ENCODE measurements around the gene HIPK2.

Gene HIPK2

DNA sequence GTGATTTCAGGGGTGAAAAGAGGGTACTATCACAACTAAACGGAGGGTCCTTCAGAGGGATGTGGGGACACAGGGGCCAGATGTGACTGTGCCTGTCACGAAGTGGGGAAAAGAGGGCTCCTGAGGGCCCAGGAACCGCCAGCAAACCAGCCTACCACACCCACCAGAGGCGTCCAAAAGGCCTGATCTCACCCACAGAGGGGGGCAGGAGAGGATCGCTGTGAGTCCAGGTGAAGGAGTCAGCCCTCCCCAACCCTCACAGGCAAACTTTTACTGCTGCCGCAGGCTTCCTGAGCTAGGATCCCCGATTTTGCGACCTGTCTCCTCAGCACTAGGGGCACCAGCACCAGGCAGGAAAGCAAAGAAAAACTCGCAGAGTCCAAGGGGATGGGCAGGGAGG, 64.7 kb downstream of the HIPK2 start:
- DNase-seq, result no peak

DNA sequence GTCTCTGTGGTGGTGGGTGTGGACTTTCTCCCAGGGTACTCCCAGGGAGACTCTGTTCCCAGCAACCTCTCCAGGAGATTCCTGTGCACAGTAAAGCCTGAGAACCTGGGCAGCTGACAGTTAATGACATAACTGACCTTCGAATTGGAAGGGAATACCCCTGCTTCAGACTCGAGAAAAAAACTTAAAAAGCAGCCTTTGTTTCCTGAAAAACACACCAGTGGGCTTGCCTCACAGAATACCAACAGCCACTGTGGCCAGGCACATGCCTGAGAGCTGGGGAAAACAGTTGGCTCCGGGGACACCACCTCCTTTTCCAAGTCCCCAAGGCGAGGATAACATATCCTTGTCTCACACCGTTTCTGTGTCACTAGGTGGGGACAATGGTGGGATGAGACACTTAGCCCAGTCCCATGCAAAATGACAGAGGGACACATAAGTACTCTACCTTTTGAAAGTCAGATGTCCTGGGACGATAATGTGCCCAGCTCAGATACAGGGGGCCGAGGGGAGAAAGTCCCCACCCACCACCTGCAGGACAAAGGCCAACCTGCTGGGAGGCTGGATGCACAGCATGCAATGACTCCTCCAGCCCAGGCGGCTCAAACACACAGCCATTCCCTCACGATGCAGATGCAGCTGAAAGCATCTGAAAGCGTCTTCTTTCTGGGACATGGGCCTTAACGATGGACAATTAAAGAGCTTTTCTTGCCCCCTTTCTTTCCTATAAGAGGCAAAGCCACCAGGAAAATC, 65.6 kb downstream of the HIPK2 start:
- no peak for DNase-seq

GRCh38 chr7:139710036-139710435, 67.8 kb downstream of the HIPK2 start:
- DNase-seq, result no peak

DNA sequence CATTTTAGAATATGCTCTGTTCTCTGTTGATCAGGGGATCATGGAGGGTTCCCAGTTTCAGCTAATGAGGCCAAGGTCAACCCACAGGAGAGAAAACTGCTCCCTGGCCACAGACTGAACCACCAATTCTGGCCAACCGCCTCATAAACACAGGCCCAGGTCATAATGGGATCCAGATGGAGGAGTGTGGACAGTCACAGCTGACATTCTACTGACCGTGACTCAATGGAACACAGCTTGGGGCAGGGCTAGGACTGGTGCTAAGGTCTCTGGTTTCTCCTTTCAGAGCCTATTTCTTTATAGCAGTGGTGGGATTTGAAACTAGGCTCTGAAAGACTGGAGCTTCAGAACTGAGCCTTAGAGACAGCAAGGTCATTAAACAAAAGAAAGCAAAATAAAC, 68.3 kb downstream of the HIPK2 start:
- DNase-seq, result no peak

DNA sequence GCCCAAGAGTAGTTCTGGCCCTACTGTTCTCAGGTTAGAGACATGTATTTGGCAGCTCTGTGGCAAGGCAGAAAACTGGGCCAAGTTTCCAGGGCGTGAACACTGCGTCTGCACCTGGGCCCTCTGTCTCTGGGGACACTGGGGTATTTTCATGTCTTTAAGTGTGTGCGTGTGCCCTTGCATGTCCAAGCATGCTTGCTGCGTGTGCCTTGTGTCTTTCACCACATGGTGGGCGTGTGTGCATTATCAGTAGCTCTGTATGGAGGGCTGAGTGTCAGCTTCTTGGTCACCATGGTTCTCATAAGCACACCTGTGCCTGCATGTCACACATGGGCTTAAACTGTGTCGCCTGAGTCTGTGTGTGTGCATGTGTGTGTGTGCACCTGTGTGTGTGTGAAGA, 69.3 kb downstream of the HIPK2 start:
- DNase-seq, result peak; percentile 89

DNA sequence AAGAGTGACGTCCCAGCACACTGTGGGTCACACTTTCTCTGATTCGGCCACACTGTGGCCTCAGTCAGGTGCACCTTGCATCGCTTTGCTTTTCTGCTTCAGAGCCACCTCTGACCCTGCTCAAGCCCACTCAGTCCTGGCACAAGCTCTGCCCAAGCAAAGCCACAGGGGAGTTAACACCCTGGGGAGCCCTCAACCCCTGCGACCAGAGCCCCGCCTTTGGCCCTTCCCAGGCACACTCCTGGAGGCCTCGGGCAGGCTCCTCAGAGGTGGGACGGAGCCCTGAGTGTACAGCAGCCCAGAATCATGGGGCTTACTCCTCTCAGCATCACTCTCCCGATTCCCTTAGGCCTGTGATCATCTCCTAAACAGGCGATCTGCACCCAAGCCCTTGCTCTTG, 71.0 kb downstream of the HIPK2 start:
- DNase-seq, result no peak

GRCh38 chr7:139704308-139704879, 73.4 kb downstream of the HIPK2 start:
- no peak for DNase-seq

- DNase-seq, result no peak
Measured at GRCh38 chr7:139703487-139704307, 74.1 kb downstream of the HIPK2 start.

GRCh38 chr7:139702811-139703486, 74.8 kb downstream of the HIPK2 start:
- DNase-seq, result no peak

DNA sequence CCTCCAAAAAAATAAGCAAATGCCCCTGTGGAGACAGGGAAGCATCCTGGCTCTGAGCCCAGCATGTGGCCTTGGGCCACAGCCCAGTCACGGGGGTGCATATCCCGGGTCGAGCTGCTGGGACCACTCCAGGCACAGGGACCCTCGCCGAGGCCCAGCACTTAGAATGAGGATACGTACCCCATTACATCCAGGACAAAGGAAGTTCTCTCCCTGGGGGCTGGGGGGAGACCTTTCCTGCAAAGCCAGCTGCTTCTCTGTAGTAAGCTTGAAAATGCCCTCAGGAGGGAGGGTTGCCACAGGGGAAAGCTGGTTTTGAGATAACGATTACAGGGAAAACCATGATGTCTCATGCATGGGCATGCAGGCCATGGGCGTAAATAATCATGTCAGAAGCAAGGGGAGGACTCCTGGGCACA, 75.5 kb downstream of the HIPK2 start:
- DNase-seq, result peak; percentile 16

DNA sequence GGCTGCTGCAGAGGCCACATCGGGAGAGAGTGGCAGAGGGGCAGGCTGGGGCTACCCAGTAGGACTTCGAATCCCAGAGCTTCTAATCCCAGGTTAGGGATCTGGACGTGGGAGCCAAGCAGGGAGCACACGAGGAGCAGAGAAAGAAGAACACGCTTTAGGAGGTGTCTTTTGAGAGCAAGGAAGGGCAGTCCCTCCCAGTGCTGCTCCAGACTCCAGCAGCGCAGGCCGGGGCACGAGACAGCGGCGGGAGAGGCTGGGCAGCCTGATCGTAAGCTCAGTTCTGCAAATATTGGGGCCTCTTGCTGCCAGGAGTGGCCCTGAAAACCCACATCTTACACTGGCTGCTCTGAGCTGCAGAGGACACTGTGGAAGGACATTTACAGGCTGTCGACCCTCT, 75.9 kb downstream of the HIPK2 start:
- DNase-seq, result no peak

DNA sequence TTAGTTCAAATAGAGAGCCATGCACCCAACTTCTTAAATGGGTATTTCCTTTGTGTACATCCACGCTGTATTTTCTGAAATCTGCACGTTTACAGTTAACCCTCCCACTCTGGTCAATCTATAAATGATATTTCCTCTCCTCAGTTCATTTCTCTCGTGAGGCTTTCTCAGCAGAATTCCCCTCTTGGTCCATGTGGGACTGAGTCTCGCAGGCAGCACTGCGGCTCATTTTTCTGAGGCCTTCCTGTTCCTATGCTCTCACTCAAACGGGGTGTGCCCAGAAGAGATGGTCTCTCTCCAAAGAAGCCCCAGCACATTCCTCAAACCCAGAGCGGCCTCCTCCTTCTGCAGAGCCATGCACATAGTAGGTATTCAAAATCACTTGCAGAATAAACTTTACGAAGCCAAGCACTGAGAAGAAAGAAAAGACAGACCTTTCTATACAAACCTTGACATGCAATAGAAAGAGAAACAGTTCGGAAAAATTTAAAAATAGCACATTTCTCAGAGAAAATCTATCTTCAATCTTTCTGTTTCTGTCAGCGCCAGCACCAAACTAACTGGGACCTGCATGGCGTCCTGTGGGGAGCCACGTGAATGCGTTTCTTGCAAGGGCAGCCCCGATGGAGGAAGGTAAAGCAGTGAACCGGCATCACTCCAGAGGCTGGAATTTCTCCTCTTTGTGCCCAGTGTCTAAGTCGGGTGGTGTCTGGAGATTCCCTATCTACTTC, 77.1 kb downstream of the HIPK2 start:
- DNase-seq, result no peak

- no peak for DNase-seq
Measured at GRCh38 chr7:139699640-139700504, 77.9 kb downstream of the HIPK2 start.

DNA sequence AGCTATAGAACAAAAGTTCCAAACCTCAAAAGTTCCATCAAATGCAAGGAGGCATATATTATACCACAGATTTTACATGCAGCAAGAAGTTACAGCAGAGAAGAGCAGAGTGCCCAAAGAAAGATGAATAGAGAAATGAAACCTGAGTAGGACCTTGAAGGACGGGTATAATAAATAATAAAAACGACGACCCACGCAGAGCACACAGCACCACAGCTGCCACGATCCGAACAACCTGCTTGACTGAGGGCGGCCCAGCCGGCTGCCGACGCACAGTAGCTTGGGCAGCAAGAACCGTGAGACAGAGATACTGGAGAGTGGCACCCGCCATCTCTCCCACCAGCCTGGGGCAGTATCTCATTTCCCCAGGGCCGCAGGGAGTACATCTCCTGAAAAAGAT, 79.0 kb downstream of the HIPK2 start:
- DNase-seq, result no peak

GRCh38 chr7:139698278-139698677, 79.5 kb downstream of the HIPK2 start:
- no peak for DNase-seq

GRCh38 chr7:139697056-139697455, 80.7 kb downstream of the HIPK2 start:
- DNase-seq, result peak; percentile 82

- DNase-seq, result no peak
Measured at GRCh38 chr7:139696552-139696951, 81.2 kb downstream of the HIPK2 start.

- DNase-seq, result no peak
Measured at GRCh38 chr7:139695588-139695987, 82.2 kb downstream of the HIPK2 start.

- DNase-seq, result no peak
Measured at GRCh38 chr7:139695051-139695450, 82.7 kb downstream of the HIPK2 start.

DNA sequence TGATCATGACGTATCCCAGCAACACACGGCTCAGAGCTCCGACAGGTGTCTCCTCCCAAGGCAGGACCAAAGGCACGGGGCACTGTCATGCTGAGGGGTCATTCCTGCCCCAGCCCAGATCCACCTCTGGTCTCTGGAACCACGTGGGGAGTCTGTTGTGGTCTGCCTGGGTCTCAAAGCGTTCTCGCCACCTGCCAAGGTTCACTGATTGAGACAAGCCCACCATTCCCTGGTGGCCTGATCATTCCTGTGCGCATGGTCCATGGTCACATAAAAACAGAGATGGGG, 83.5 kb downstream of the HIPK2 start:
- DNase-seq, result no peak

DNA sequence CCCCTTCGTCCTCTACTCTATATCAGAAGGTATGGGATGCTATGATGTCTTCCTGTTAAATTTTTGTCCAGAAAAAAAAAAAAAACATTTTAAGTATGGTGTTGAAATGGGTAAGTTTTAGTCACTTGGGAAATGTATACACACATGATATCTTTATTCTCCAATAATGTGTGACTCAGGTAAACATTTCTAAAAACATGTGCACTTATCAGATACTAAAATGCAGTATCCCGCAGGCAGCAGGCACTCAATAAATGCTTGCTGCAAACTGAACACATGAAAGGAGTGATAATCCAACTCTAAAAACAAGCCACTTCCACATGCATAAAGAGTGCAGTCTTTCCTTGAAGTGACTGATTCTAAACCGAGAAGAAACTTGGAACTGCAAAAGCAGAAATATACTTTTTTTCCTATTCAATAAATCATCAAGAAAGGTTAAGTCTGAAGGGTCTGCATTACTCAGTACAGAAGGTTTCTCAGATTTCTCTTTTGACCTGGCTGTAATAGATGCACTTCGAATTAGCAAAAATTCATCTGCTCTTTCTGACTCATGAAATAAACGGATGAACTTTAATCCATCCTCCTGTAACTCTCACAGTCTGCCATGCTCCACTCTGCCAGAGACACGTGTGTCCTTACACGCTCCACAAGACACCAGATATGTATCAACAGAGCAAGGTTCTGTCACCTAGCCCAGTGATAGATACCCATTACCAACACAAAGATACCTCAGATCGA, 84.0 kb downstream of the HIPK2 start:
- no peak for DNase-seq
